GM19099 (cell line): Measurements from ENCODE around the gene ARPC1A.

Experiments
- POLR2A ChIP-seq: IDR thresholded peaks from 3 replicates; pipeline ENCODE4 v1.6.1; 2011; ENCODE audit warnings: low read depth; ENCODE audit not compliant: insufficient read length; ENCODE audit errors: extremely low read depth

Gene ARPC1A

GRCh38 chr7:99375070-99375807 is 49.5 kb downstream of the ARPC1A start:
- peak; percentile 65 for TF ChIP-seq POLR2A

- peak; percentile 52 for TF ChIP-seq POLR2A
Observed at GRCh38 chr7:99379043-99379577, 53.4 kb downstream of the ARPC1A start.

GRCh38 chr7:99380032-99380822 is 54.5 kb downstream of the ARPC1A start:
- TF ChIP-seq POLR2A = no peak

- TF ChIP-seq POLR2A = peak; percentile 79
Observed at GRCh38 chr7:99380823-99381663, 55.3 kb downstream of the ARPC1A start.

- TF ChIP-seq POLR2A = no peak
Observed at GRCh38 chr7:99381664-99382075, 56.0 kb downstream of the ARPC1A start.

- no peak for TF ChIP-seq POLR2A
Observed at GRCh38 chr7:99383203-99383602, 57.5 kb downstream of the ARPC1A start.

GRCh38 chr7:99383791-99384370 is 58.2 kb downstream of the ARPC1A start:
- no peak for TF ChIP-seq POLR2A

- no peak for TF ChIP-seq POLR2A
Observed at GRCh38 chr7:99384523-99384922, 58.8 kb downstream of the ARPC1A start.

- no peak for TF ChIP-seq POLR2A
Observed at GRCh38 chr7:99385564-99385963, 59.9 kb downstream of the ARPC1A start.

- no peak for TF ChIP-seq POLR2A
Observed at GRCh38 chr7:99386584-99387238, 61.0 kb downstream of the ARPC1A start.

GRCh38 chr7:99387912-99388311 is 62.2 kb downstream of the ARPC1A start:
- no peak for TF ChIP-seq POLR2A

- no peak for TF ChIP-seq POLR2A
Observed at GRCh38 chr7:99389772-99390171, 64.1 kb downstream of the ARPC1A start.

- no peak for TF ChIP-seq POLR2A
Observed at GRCh38 chr7:99390941-99391602, 65.4 kb downstream of the ARPC1A start.

GRCh38 chr7:99392046-99392445 is 66.3 kb downstream of the ARPC1A start:
- no peak for TF ChIP-seq POLR2A
